ENCODE measurements around the gene HOXC4.

- TF ChIP-seq CTCF (IDR thresholded peaks at IDR 0.05), result no peak
- TF ChIP-seq POLR2A (IDR thresholded peaks at IDR 0.05), result no peak
- no peak for TF ChIP-seq POLR2AphosphoS5 (IDR thresholded peaks at IDR 0.05)
These were observed 33.6 kb upstream of the HOXC4 start for GRCh38 chr12:54019924-54020590.
